ENCODE measurements around the gene UBQLNL. TPM values are rescaled to one million over a fixed set of nuclear protein-coding genes. Genes with fewer than 3 reads are reported as not detected.

Gene UBQLNL, protein sequence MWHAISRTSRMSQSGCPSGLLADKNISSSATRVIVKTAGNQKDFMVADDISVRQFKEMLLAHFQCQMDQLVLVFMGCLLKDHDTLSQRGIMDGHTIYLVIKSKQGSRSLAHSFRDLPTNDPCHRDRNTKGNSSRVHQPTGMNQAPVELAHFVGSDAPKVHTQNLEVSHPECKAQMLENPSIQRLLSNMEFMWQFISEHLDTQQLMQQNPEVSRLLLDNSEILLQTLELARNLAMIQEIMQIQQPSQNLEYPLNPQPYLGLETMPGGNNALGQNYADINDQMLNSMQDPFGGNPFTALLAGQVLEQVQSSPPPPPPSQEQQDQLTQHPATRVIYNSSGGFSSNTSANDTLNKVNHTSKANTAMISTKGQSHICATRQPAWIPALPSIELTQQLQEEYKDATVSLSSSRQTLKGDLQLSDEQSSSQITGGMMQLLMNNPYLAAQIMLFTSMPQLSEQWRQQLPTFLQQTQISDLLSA
- total RNA-seq (2014; rRNA removed; shearing (Covaris generic)): not detected in 2 replicates

DNA sequence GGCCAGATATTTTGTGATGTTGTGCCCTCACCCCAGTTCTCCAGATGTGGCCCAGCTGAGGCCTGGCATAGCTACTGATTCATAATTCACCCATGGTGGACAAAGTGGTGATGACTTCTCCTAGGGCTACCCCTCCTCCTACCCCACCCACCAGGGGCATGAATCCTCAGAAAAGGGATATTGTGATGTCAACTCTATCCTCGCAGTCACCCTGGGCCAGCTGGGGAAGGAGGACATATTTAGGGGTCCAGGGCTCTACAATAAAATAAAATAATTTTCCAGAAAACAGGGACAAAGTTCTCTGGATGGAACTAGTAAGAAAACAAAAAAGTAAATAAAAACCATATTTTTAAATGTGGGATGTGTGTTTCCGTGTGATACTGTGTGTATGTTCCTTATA, at the start of gene UBQLNL:
Gene UBQLNL (minus strand): TSS at position 101 of the 400 bp plus-strand sequence. CDS start 258 bp downstream, outside the sequence.
- DNase-seq (ENCODE audit: low read depth): no peak

DNA sequence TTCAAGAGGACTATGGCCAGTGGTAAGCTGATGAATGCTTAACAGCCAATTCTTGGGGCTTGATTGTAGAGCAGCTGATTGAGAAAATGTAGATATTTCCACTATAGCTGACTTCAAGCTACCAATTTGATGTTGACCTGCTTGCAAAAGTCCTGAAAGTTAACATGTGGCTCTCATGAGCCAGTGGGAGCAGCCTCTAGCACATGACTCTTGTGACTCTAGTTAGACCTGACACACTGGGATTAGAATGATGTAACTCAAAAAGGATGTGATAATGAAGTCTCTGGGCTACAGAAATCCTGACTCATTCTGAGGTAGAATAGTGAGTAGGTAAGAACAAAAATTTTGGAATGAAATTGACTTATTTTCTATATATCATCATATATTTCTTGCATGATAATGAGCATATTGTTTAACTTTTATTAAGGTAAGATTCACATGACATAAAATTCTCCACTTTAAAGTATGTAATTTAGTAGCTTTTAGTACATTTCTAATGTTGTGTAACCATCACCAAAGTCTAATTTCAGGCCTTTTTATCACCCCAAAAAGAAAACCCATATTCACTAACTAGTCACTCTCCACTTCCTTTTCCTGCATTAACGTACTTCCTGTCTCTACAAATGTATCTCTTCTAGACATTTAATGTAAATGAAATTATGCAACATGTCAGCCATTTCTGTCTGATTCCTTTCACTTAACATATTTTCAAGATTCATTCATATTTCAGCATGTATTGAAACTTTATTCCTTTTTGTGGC, 47.9 kb upstream of the UBQLNL start:
- DNase-seq (ENCODE audit: low read depth): no peak

DNA sequence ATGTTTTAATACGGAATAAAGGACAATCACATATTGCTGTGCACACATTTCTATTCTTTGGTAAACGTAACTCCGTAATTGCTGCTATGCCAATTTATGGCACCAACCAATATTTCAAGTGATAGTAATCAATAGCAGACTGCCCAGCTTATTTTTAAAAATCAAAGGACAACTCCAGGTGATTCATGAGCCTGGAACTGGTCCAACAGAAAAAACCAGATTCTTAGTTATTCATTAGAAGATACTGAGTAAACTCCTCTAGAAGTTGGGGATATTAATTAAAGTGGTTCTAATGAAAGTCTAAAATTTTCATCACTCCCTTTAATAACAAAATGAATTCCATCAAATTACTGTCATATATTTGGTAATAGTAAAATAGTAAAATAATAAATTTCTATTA, 41.3 kb upstream of the UBQLNL start:
- DNase-seq (ENCODE audit: low read depth): no peak

DNA sequence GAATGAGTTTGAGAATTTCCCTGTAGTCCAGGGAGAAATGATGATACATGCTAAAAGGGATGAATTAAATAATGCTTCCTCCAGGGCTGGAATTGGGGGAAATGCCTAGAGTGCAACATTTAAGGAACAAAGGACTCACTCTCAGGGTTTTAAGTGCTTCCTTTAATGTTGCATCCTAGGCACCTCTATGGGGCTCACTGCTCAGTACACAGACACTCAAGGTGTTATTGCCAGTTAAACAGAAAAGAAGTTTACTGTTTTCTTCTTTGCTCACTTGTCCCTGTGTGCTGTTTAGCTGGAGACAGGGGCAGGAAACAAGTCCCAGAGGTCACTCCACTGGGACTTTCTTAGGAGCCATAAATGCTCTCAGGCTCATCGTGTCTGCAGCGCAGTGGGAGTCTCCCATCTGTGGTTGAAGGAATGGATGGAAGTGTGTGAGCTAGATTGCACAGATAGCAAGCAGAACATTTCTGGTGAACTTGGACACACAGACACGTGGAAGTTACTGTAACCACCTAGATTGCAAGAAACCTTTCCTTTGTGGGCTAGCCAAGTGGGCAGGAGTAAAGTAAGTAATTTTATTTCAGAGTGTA, 40.2 kb upstream of the UBQLNL start:
- DNase-seq (ENCODE audit: low read depth): no peak

DNA sequence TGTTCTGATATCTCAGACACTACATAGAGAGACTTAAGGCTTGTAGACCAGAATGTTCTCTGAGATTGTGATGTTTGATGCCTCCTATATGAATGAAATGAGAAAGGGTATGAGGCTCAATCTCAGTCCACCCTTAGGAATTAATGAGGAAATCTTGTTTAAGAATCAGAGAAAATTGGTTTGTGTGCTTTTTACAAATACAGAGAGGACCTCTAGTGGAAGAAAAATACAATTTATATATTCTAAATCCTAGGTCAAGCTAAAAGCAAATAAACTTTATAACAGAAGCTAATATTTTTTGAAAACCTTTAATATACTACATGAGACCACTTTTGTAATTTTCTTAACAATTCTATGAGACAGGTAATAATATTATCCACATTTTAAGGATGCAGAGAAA, 36.8 kb upstream of the UBQLNL start:
- no peak for DNase-seq (ENCODE audit: low read depth)

DNA sequence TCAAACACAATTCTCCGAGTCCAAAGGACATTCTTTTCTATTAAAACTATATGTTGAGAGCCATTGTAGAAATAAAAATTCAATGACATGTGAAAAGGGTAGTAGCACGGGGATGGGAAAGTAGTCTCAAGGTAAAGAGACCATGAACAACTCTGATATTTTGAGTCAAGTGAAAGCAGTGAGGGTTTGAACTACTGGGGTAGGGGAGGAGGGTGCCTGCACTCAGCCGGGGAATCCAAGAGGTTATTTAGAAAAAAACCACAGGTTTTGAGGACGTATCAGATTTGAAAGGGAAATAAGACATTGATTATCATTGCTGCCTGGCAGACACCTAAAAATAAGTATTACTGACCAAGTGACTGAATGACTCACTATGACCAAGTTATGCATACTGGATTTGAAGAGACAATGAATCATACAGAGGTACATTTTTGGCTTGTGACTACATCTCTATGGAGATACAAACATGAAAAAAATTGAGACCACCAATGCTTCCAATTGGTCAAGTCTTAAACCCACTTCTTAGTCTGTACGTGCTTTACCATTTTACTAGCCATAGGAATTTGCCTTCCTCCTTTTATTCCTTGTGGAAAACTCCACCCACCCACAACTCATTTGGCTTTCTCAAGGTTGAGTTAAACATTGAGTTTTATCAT, 34.1 kb upstream of the UBQLNL start:
- peak; percentile 52 for DNase-seq (ENCODE audit: low read depth)

DNA sequence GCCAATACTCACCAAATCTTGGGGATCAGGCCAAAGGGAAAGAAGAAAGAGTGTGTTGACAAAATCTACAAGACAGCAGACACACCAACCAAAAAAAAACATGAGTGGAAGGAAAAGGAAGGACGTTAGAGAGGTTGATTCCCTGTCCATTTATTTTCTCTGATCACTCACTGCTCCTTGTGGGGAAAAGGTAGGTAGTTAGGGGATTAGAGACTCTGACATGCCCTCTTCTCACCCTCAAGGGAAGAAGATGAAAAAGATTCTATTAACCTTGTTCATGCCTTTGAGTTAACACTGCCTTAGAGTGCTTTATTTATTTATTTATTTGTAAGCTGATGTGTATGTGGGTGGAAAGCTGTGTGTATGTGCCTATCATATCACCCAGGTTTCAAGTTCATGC, 31.9 kb upstream of the UBQLNL start, which contains the start of gene OR52H1:
Gene OR52H1 (minus strand): TSS at position 101 of the 400 bp plus-strand sequence. CDS start 3,035 bp downstream, outside the sequence.
- no peak for DNase-seq (ENCODE audit: low read depth)

DNA sequence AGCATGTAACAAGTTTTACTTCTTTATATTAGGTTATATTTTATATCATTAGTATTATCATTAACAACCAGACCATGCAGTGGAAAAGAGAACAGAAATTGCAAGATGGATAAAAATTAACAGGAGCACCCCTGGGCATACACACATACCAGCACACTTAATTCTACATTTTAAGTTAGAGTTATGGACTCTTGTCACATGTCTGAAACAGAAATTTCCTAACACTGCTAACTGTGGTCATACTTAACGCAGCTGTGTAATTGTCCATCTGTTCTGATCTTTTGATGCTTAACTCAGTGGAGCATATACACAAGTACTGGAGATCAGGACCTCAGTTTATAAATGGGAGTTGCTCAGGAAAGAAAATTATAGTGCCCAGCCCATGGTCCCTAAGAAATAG, 31.5 kb upstream of the UBQLNL start:
- no peak for DNase-seq (ENCODE audit: low read depth)

DNA sequence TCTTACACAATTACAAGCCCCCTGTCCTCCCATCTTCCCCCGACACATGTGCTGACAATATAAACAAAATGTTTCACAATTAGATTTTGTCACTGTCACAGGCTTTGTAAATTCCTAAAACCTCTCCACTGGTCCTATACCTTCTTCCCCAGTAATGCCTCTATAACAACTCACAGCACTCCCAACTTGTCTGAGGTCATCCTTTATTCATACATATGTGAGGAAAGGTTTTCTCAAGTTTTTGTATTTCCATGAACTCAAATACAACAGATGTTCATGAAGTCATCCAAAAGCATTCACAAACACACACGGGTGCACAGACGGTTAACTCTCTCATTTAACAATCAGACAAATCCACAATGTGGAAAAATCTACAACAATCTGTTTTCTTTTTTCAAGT, 30.0 kb upstream of the UBQLNL start:
- no peak for DNase-seq (ENCODE audit: low read depth)

DNA sequence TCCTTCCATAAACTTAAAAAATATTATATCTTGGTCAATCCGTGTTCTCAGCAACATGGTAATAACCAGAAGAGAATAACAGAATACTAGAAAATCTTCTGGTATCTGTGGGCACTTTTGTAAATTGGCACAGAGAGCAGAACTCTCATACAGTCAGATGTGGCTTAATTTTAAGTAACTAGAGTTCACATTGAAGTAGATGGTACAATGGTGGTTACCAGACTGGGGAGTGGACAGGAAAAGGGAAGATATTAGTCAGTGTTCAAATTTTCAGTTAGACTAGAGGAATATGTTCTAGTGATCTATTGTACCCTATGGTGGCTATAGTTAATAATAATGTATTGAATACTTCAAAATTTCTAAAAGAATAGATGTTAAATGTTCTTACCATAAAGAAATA, 24.9 kb upstream of the UBQLNL start:
- DNase-seq (ENCODE audit: low read depth): no peak

DNA sequence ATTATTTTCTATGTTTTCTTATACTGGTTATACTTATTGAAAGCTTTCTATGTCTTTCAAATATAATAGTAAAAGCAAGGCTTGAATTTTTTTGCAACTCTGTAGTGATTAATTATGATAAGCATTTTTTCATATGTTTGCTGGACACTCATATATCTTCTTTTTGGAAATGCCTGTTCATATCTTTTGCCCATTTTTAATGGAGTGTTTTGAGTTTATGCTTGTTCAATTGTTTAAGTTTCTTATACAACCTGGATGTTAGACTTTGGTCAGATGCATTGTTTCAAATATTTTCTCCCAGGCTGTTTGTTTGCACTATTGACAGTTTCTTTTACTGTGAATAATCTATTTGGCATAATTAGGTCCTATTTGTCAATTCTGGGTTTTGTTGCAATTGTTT, 20.0 kb upstream of the UBQLNL start:
- DNase-seq (ENCODE audit: low read depth): no peak

DNA sequence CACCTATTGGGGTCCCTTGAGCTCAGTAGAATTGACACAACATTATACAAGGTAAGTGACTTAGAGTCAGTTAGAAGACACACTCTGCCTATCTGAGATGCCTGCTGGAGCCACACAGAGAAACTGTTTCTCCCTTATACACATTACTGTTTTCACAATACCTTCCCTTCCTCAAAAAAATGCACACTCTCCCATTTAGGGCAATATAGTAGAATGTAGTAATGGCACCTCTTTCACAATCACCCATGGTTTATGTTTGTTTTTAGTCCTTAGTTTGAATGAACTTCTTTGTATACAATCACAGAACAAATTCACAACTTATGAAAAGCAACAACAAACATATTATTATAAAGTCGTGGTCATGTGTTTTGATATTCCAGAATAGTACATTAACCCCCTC, 17.5 kb upstream of the UBQLNL start:
- no peak for DNase-seq (ENCODE audit: low read depth)

DNA sequence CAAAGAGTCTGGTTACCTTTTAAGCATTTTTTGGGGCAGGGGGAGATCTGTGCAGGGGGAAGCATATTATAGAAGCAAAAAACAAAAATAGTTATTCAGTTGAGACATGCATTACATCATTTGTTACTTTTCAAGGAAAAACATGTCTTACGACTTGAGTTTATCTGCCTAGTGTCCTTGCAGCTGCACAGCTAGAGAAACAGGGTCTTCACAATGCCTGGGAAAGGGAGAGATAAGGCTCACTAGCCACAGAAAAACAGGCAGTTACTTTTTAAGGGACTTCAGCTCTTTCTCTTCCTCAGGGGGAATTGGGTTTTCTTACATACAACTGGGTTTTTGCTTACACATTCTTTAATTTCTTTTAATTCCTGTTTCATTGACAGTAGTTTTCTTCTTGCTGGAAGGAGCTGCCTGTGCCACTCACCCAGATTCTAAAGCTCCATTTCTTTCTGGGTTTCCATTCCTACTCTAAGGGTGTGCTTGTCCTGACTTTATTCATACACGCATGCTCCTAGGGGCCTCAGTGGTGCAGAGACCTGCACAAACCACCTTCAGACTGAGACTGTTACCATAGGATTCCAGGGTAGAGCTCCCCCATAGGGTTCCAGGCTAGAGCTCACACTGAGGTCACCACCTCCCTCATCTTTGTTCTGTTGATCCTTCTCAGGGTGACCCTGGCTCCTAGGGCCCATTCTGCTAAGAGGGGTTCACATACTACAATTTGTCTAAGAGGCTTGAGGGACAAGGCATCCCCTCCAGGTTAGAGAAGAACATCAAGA, 14.7 kb upstream of the UBQLNL start:
- no peak for DNase-seq (ENCODE audit: low read depth)

DNA sequence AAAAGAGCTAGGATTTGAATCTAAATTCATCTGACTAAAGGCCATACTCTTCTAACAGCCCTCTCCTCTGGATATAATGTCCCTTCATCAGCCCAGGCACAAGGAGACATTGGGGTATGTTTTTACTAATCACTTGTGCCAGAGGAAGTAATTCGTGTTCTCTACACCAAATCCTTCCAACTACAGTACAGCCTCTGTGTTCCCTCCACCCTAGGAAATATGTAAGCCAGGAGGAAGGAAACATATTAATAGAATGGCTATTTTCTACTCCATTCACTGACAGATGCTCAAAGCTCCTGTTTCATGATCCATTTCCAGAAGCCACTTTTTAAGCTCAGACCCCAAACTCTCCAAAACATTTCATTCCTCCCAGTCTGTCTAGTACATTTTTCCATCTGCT, 12.0 kb upstream of the UBQLNL start:
- no peak for DNase-seq (ENCODE audit: low read depth)

DNA sequence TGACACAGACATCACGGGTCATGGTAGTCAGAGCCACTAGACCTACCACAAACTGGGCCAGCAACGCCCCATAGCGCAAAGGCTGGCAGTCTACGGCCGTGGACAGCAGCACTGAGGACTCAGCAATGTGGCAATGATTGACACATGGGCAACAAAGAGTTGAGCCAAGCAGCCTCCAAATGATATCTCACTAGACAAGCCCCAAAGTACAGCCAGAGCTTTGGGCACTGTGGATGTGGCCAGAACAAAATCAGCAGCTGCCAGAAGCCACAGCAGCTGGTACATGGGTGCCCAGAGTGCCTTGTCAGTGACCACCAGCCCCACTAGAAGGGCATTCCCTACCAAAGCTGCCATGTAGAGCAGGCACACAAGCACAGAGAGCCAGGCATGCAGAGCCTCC, 11.2 kb upstream of the UBQLNL start:
- no peak for DNase-seq (ENCODE audit: low read depth)

DNA sequence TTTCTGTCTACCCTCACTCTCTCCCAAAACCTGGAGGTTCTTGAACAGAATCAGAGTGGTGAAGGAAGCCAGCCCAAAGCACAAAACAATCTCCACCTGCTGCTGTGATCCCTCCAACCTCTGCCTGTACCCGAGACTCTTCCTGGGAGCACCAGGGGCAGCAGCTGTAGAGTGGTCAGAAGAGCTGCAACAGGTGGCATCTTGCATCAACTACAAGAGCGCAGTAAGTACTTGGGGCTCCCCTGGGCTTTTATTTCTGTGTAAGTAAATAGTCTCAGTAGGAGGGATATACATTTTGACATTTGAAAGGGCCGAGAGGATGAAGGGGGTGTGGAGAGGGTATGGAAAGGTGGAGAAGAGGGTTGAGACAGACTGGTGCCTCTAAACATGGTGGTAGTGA, 8.3 kb upstream of the UBQLNL start:
- no peak for DNase-seq (ENCODE audit: low read depth)

DNA sequence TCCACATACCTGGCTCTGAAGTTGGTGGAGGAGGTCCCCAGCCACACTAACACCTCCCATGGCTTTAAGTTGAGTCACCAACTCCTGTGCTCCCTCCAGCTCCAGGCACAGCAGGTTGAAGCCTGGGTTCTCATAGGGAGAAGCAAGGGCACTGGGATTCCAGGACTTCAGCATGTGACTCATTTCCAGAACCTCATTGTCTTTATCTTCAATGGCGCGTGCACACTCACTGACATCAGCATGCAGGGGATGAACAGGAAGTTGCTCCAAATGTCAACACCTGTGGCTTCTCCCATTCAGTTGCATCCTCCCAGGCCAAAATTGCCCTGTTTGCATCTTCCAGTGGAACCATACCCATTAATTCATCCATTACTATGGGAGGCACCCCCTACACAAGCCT, 5.8 kb upstream of the UBQLNL start:
- no peak for DNase-seq (ENCODE audit: low read depth)

DNA sequence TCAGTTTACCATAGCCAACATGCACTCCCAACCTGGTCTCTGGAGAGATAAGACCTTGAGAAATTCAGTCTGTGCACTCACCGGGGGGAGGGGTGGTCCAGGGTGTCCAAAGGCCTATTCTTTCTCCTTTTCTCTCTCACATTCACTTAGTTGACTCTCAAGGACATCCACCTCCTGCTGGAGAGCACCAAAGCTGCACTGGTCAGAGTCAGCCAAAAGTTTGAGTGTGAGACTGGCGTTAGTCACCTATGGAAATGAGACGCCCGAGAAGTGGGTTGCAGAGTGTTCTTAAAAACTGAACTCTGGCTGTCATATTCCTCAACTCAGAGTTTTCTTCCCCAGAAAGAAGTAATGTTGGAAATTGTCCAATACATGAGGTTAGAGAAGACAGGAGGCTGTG, 5.0 kb upstream of the UBQLNL start:
- no peak for DNase-seq (ENCODE audit: low read depth)

DNA sequence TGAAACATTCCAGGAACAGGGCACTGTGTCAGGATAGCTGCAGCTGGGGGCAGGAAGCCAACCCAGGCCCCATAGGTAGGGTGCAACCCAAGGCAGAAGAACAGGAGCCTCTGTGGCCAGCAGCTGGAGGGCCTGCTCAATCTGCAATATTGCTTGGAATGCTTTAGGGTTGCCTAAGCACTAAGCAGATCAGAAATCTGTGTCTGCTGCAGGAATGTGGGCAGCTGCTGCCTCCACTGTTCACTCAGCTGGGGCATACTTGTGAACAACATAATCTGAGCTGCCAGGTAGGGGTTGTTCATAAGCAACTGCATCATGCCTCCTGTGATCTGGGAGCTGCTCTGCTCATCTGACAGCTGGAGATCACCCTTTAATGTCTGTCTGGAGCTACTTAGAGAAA, 1.7 kb downstream of the UBQLNL start:
- DNase-seq (ENCODE audit: low read depth): no peak

DNA sequence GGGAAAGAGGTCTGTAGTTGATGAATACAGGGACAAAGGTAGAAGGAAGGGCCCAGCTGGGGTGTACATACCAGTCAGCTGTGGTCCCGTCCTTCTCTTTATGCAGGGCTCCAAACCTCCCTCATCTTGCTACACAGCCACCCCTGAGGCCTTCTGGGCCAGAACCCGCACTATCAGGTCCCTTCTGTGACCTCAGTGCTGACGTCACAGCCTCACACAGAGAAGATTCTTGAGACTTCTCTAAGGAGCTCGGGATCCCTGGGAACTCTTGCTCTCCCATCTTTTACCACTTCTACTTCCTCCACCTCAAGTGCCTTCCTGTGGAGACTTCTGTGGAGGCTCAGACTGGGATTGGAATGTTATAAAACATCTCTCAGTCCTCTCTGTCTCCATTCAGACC, 6.7 kb downstream of the UBQLNL start, which contains the start of gene UBQLN3:
Gene UBQLN3 (minus strand): TSS at position 155 of the 400 bp plus-strand sequence. CDS start 399 bp downstream, outside the sequence.
- no peak for DNase-seq (ENCODE audit: low read depth)

DNA sequence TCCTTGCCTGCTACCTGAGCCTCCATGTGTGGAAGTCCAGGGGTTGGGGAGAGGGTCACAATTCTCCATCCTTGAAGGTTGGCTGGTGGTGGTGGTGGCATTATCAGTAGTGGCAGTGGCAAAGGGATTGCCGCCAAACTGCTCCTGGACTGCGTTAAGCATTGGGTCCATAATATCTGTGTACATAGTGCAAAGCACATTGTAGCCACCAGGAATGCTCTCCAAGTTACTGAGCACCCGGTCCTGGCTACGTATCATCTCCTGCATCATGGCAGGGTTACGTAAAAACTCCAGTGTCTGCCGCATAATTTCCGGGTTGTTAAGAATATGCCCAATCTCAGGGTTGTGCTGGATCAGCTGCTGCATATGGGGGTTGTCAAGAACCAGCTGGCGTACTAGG, 7.9 kb downstream of the UBQLNL start:
- no peak for DNase-seq (ENCODE audit: low read depth)

All from RPMI7951 (cell line).